Measurements from ENCODE around the gene SPEN. TPM values are rescaled to one million over a fixed set of nuclear protein-coding genes. Genes with fewer than 3 reads are reported as not detected.

Gene SPEN
- total and polyA plus RNA-seq, 4 donors = 10.7 to 82.3 (median 36.8) TPM

DNA sequence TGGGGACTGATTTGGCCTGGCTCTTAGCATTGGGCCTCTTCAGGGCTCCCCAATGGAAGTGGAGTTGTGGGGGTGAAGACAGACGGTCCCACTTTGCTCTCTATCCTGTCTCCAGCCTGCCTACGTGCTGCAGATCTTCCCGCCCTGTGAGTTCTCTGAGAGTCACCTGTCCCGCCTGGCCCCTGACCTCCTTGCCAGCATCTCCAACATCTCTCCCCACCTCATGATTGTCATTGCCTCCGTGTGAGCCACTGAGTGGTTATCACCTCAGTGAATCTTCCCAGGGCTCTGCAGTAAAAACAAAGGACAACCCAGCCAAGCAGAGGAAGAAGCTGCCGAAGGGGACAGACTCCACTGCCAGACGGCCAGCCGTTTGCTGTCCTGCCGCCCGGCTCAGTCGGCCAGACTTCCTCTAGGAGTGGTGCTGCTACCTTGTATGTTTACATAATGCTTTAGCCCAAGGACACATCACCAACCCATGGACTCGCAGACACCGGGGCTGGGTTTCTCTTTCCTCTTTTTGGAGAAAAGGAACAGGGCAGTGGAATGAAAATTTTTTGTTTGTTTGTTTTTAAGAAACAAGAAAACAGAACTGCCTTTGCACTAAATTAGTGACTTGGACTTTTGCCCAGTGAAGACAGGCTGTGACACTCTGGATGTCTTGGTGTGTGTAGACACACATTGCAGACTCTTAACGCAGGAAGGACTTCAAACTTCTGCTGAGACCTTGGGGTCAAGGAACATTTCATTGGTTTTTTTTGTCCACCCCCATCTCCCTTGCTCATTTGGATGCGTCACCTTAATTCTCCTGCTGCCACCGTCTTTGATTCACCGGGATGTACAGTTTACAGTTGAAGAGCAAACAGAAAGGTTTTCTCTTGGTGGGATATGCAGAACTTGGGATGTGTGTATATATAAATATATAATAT, 91.9 kb downstream of the SPEN start:
- Histone ChIP-seq H3K27me3 (ENCODE audit: control insufficient read depth in 3 of 3, insufficient read depth in 3 of 3, low read length in 2 of 3) (no peaks in the 10 kb centered on the region), H3K9ac (ENCODE audit: insufficient read depth in 1 of 2, low read length in 2 of 2) (peak overlapping the region in 1 of 2 donors; percentile 32), H3K36me3 (ENCODE audit: control insufficient read depth in 4 of 4, insufficient read depth in 4 of 4, low read length in 4 of 4) (peaks cover 8 to 83% (median 50%) of the 10 kb centered on the region in 4 donors), H3K9me3 (ENCODE audit: control insufficient read depth in 4 of 4, insufficient read depth in 3 of 4, low read length in 3 of 4) (no peaks in the 10 kb centered on the region), H3K27ac (ENCODE audit: low read depth in 1 of 2, low read length in 1 of 2) (peak overlapping the region in 1 of 2 donors; percentile 23), H3K4me3 (no peak overlapping the region), H3K4me1 (ENCODE audit: control insufficient read depth in 5 of 5, insufficient read depth in 5 of 5, low read length in 5 of 5) (peaks cover 0 to 12% (median 4%) of the 10 kb centered on the region in 5 donors)
- no peak for ATAC-seq (ENCODE audit: insufficient read depth, low FRiP score)
- DNase-seq = peak in 2 of 3 donors; percentile 24 to 59
- WGBS, 2 donors = 54 to 69% methylated on average over 17 of the region's 17 CpGs
- TF ChIP-seq, protein P1, sequence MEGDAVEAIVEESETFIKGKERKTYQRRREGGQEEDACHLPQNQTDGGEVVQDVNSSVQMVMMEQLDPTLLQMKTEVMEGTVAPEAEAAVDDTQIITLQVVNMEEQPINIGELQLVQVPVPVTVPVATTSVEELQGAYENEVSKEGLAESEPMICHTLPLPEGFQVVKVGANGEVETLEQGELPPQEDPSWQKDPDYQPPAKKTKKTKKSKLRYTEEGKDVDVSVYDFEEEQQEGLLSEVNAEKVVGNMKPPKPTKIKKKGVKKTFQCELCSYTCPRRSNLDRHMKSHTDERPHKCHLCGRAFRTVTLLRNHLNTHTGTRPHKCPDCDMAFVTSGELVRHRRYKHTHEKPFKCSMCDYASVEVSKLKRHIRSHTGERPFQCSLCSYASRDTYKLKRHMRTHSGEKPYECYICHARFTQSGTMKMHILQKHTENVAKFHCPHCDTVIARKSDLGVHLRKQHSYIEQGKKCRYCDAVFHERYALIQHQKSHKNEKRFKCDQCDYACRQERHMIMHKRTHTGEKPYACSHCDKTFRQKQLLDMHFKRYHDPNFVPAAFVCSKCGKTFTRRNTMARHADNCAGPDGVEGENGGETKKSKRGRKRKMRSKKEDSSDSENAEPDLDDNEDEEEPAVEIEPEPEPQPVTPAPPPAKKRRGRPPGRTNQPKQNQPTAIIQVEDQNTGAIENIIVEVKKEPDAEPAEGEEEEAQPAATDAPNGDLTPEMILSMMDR (IDR thresholded peaks at IDR 0.05; ENCODE audit: control extremely low read depth, extremely low read depth) = no peak

DNA sequence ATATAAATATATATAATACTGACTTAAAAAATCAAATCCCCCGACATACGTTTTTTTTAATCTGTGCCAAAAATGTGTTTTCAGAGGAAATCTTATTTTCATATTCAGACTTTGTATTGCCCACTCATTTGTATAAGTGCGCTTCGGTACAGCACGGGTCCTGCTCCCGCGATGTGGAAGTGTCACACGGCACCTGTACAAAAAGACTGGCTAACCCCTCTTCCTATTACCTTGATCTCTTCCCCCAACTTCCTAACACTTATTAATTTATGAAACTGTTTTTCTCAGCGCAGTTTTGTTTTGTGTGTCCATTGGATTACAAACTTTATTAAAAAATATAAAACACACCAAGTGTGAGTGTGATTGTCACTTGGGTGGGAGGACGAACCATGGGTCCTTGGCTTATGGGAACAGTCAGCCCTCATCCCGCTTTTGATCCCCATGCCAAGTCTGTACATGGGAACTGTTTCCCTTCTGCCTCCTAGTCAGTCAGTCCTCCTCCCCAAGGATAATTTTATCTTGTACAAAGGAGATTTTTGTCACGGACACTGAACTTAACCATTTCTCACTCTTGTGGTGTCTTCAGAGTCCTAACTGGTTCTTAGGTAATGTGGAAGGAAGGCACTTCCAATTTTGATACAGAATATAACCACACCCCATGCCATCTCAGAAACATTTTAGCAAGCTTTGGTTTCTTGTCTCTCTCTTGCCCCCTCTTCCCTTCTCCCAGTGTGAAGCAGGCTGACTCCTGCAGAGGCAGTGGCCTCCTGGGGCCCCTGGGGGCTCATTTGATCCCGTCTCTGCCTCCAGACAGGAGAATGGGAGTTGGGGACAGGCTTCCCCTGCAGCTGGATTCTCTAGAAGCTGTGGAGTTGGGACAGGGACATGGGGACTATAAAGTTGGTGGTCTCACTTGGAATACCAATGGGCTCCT, 92.9 kb downstream of the SPEN start:
- peaks cover 0 to 12% (median 4%) of the 10 kb centered on the region in 5 donors for H3K4me1 ChIP-seq (ENCODE audit: control insufficient read depth in 5 of 5, insufficient read depth in 5 of 5, low read length in 5 of 5)
- H3K36me3 ChIP-seq (ENCODE audit: control insufficient read depth in 4 of 4, insufficient read depth in 4 of 4, low read length in 4 of 4) = peaks cover 8 to 83% (median 44%) of the 10 kb centered on the region in 4 donors
- no peak overlapping the region for H3K27ac ChIP-seq (ENCODE audit: low read depth in 1 of 2, low read length in 1 of 2)
- H3K27me3 ChIP-seq (ENCODE audit: control insufficient read depth in 3 of 3, insufficient read depth in 3 of 3, low read length in 2 of 3) = no peaks in the 10 kb centered on the region
- no peak overlapping the region for H3K9ac ChIP-seq (ENCODE audit: insufficient read depth in 1 of 2, low read length in 2 of 2)
- ATAC-seq (ENCODE audit: insufficient read depth, low FRiP score) = no peak
- 90% methylated on average over 13 of the region's 13 CpGs for WGBS, 2 donors
- H3K4me3 ChIP-seq = no peak overlapping the region
- no peaks in the 10 kb centered on the region for H3K9me3 ChIP-seq (ENCODE audit: control insufficient read depth in 4 of 4, insufficient read depth in 3 of 4, low read length in 3 of 4)
- TF ChIP-seq, protein P1 (IDR thresholded peaks at IDR 0.05; ENCODE audit: control extremely low read depth, extremely low read depth) = no peak
- DNase-seq = no peak

DNA sequence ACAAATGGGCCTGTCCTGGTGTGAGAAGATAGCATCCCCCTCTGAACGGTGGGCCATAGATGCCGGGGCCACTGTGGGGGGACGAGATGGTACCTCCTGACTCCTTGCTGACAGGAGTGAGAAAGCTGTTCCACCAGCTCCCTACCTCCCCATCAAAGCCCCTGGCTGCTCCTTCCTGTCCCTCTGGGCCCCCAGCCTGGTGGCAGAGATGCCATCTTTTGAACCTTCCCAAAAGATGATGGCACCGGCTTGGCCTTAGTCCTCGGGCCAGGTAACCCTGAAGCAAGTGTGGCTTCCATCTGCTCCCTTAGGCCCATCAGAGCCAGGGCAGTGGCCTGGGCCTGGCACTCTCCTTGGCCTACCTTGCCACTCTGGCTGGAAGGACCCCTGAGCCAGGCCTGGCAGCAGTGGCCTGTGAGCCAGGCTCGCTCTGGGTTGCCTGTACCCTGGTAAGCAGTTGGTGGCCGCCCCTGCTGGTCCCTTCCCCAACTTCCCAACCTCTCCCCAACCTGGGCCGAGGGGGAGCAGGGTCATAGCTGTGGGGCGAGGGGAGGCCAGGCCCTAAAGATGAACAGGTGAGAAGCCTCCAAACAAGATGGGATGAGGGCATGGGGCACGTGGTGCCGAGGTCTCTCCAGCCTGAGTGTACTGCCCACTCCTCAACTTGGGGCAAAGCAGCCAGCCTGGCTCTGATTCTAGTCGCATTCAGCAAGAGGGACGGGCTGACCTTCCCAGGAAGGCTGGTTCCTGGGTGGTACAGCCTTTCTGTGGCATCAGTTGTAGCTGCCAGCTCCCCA, 93.7 kb downstream of the SPEN start:
- ATAC-seq (ENCODE audit: insufficient read depth, low FRiP score) (no peak), DNase-seq (no peak)
- 90 to 96% methylated on average over 12 to 13 of the region's 13 CpGs for WGBS, 2 donors
- H3K9me3 ChIP-seq (ENCODE audit: control insufficient read depth in 4 of 4, insufficient read depth in 3 of 4, low read length in 3 of 4) = no peaks in the 10 kb centered on the region
- H3K9ac ChIP-seq (ENCODE audit: insufficient read depth in 1 of 2, low read length in 2 of 2) = no peak overlapping the region
- H3K27ac ChIP-seq (ENCODE audit: low read depth in 1 of 2, low read length in 1 of 2) = no peak overlapping the region
- no peak overlapping the region for H3K4me3 ChIP-seq
- TF ChIP-seq, protein P1 (IDR thresholded peaks at IDR 0.05; ENCODE audit: control extremely low read depth, extremely low read depth) = no peak
- H3K27me3 ChIP-seq (ENCODE audit: control insufficient read depth in 3 of 3, insufficient read depth in 3 of 3, low read length in 2 of 3) = no peaks in the 10 kb centered on the region
- peaks cover 4 to 83% (median 45%) of the 10 kb centered on the region in 4 donors for H3K36me3 ChIP-seq (ENCODE audit: control insufficient read depth in 4 of 4, insufficient read depth in 4 of 4, low read length in 4 of 4)
- H3K4me1 ChIP-seq (ENCODE audit: control insufficient read depth in 5 of 5, insufficient read depth in 5 of 5, low read length in 5 of 5) = peaks cover 0 to 12% (median 4%) of the 10 kb centered on the region in 5 donors

All from lung (tissue), 12 donors.